ENCODE results near the gene MAP2K3.

The MAP2K3 gene

GRCh38 chr17:21282850-21283249, 1.7 kb upstream of the MAP2K3 start:
- DNase-seq, result no peak

GRCh38 chr17:21283482-21284318, 811 bp upstream of the MAP2K3 start:
- DNase-seq, result no peak

GRCh38 chr17:21285164-21286065, 904 bp downstream of the MAP2K3 start:
- DNase-seq, result no peak

- no peak for DNase-seq
Measured at GRCh38 chr17:21286066-21286770, 1.7 kb downstream of the MAP2K3 start.

- no peak for DNase-seq
Measured at GRCh38 chr17:21286909-21287702, 2.6 kb downstream of the MAP2K3 start.

GRCh38 chr17:21287703-21288449, 3.4 kb downstream of the MAP2K3 start:
- DNase-seq, result peak; percentile 95

GRCh38 chr17:21288571-21289017, 4.1 kb downstream of the MAP2K3 start:
- DNase-seq, result no peak

GRCh38 chr17:21289175-21289901, 4.8 kb downstream of the MAP2K3 start:
- no peak for DNase-seq

- no peak for DNase-seq
Measured at GRCh38 chr17:21289902-21290571, 5.5 kb downstream of the MAP2K3 start.

GRCh38 chr17:21291357-21291756, 6.8 kb downstream of the MAP2K3 start:
- no peak for DNase-seq

- DNase-seq, result no peak
Measured at GRCh38 chr17:21291862-21292261, 7.4 kb downstream of the MAP2K3 start.

GRCh38 chr17:21292867-21293830, 8.6 kb downstream of the MAP2K3 start:
- DNase-seq, result no peak

- DNase-seq, result no peak
Measured at GRCh38 chr17:21293831-21294210, 9.3 kb downstream of the MAP2K3 start.

- no peak for DNase-seq
Measured at GRCh38 chr17:21294321-21295035, 10.0 kb downstream of the MAP2K3 start.

- DNase-seq, result no peak
Measured at GRCh38 chr17:21295036-21295952, 10.8 kb downstream of the MAP2K3 start.

- no peak for DNase-seq
Measured at GRCh38 chr17:21296097-21297025, 11.8 kb downstream of the MAP2K3 start.

Measured in effector CD4-positive, alpha-beta T cell (primary cell).